Psoas muscle (tissue), 8 donors: Measurements from ENCODE around the gene RPTOR. TPM values are rescaled to one million over a fixed set of nuclear protein-coding genes. Genes with fewer than 3 reads are reported as not detected.

Experiments used
- ATAC-seq, 4 donors: fragments of 200-7000 bp; cut with Tn5 transposase; one replicate each; pipeline ENCODE4 v1.9.1; 2020; ENCODE audit warnings: moderate library complexity in 3 of 4, mild to moderate bottlenecking in 2 of 4
- DNase-seq, 2 donors: peaks; one replicate each; pipeline ENCODE4 v3.0.0-alpha.2; 2020
- H3K27ac ChIP-seq: fragments of 200-600 bp; one replicate; pipeline ENCODE4 v1.8.0; 2022
- H3K27me3 ChIP-seq, 3 donors: fragments of 200-600 bp in 1 of 3; one replicate each; pipeline versions ENCODE4 v1.6.1 to v1.8.0; 2013 to 2022; ENCODE audit warnings: low read length in 2 of 3, mild to moderate bottlenecking in 2 of 3, moderate library complexity in 1 of 3; ENCODE audit not compliant: insufficient read depth in 3 of 3
- H3K36me3 ChIP-seq, 2 donors: fragments of 200-600 bp in 1 of 2; one replicate each; pipeline versions ENCODE4 v1.6.1 to v1.8.0; 2013 to 2022; ENCODE audit warnings: low read depth in 1 of 2, mild to moderate bottlenecking in 1 of 2, moderate library complexity in 1 of 2; ENCODE audit not compliant: insufficient read depth in 1 of 2
- H3K4me1 ChIP-seq: fragments of 200-600 bp; one replicate; pipeline ENCODE4 v1.8.0; 2022
- H3K4me3 ChIP-seq: fragments of 200-600 bp; one replicate; pipeline ENCODE4 v1.8.0; 2022; ENCODE audit warnings: mild to moderate bottlenecking
- H3K9me3 ChIP-seq: fragments of 200-600 bp; one replicate; pipeline ENCODE4 v1.8.0; 2022
- CTCF ChIP-seq: fragments of 200-600 bp; IDR thresholded peaks from one replicate; pipeline ENCODE4 v1.8.0; 2022; ENCODE audit warnings: antibody characterized with exemption
- WGBS, 3 donors: extraction: QIAGEN DNeasy Blood & Tissue Kit; methylation state at CpG; one replicate each; pipeline versions ENCODE4 v1.1.6 to v1.1.7; 2013; 5-methylcytosine and 5-hydroxymethylcytosine counted together
- intact Hi-C, 2 donors: fragments of 100-400 bp; cut with DNase I; formaldehyde crosslinking; loops; one replicate each; pipeline versions ENCODE4 v1.11.0 to v1.14.2; 2022
- polyA plus RNA-seq, 3 donors: library from polyadenylated mRNA; stranded (reverse); fragments of 200-250 nt; gene quantifications; one replicate each; pipeline ENCODE4 v1.2.3, GENCODE V29; 2013
- total RNA-seq, 4 donors: library from RNA; stranded (reverse); fragmentation: NEBNext Ultra II Directional in 2 of 4; extraction: Animal tissue kit (Norgen Biotek cat#: 25700) in 2 of 4; gene quantifications; one replicate each; pipeline versions ENCODE4 v1.2.1 to v1.2.4, GENCODE V29; 2021 to 2023
- donor health status: healthy with polysubstance abuse.
- donor health status: DM: no; HTN: no; CAD: no; lungs with moderate emphysema.
- donor health status: Bipolar disorder and iron deficiency.
- donor health status: healthy.
- donor health status: DM: yes; HTN: yes; CAD: no.
- donor health status: DM: no; HTN: no; CAD: no.
- donor health status: DM: no; HTN: no; CAD: no.
- donor health status: DM: yes; HTN: yes; CAD: no.

RPTOR gene
- total and polyA plus RNA-seq, 7 donors = 13.6 to 82.2 (median 32.5) TPM

GRCh38 chr17:80709090-80709695 lies 164.6 kb downstream of the RPTOR start:
- Histone ChIP-seq H3K27ac (no peak overlapping the region), H3K27me3 (no peaks in the 10 kb centered on the region), H3K4me3 (no peak overlapping the region), H3K36me3 (peaks cover 0 to 20% of the 10 kb centered on the region in 2 donors), H3K4me1 (peaks cover 14% of the 10 kb centered on the region), H3K9me3 (no peaks in the 10 kb centered on the region)
- intact Hi-C loops = no loop called here
- WGBS, 3 donors = 90 to 96% (median 90%) methylated on average over 28 of the region's 28 CpGs
- ATAC-seq (no peak), DNase-seq (no peak)
- no peak for TF ChIP-seq CTCF

- intact Hi-C loops = no loop called here
- no peak for TF ChIP-seq CTCF
- Histone ChIP-seq H3K9me3 (no peaks in the 10 kb centered on the region), H3K27ac (no peak overlapping the region), H3K4me3 (no peak overlapping the region), H3K4me1 (peaks cover 9% of the 10 kb centered on the region), H3K36me3 (peaks cover 0 to 20% of the 10 kb centered on the region in 2 donors), H3K27me3 (no peaks in the 10 kb centered on the region)
- no peak for DNase-seq
- ATAC-seq = no peak
- 79 to 89% (median 81%) methylated on average over 4 of the region's 4 CpGs for WGBS, 3 donors
These were observed 166.2 kb downstream of the RPTOR start for GRCh38 chr17:80710714-80711302.

GRCh38 chr17:80712089-80712488 lies 167.5 kb downstream of the RPTOR start:
- no peak for DNase-seq
- intact Hi-C loops = no loop called here
- Histone ChIP-seq H3K4me1 (peaks cover 9% of the 10 kb centered on the region), H3K36me3 (peaks cover 0 to 20% of the 10 kb centered on the region in 2 donors), H3K9me3 (no peaks in the 10 kb centered on the region), H3K27ac (no peak overlapping the region), H3K4me3 (no peak overlapping the region), H3K27me3 (no peaks in the 10 kb centered on the region)
- TF ChIP-seq CTCF = no peak
- ATAC-seq = peak in 1 of 4 donors; percentile 27
- 95 to 96% (median 95%) methylated on average over 4 of the region's 4 CpGs for WGBS, 3 donors

- ATAC-seq (peak in 1 of 4 donors; percentile 54), DNase-seq (no peak)
- peaks cover 9% of the 10 kb centered on the region for H3K4me1 ChIP-seq
- no peak overlapping the region for H3K4me3 ChIP-seq
- no peaks in the 10 kb centered on the region for H3K9me3 ChIP-seq
- H3K36me3 ChIP-seq = peaks cover 0 to 20% of the 10 kb centered on the region in 2 donors
- WGBS, 3 donors = 82 to 92% (median 86%) methylated on average over 8 of the region's 8 CpGs
- intact Hi-C loops = no loop called here
- TF ChIP-seq CTCF = no peak
- H3K27me3 ChIP-seq = no peaks in the 10 kb centered on the region
- no peak overlapping the region for H3K27ac ChIP-seq
These were observed 168.0 kb downstream of the RPTOR start for GRCh38 chr17:80712606-80713005.
